Pancreas (tissue), 10 donors: ENCODE results near the gene OPN4. TPM values are rescaled to one million over a fixed set of nuclear protein-coding genes. Genes with fewer than 3 reads are reported as not detected.

ENCODE experiments used
- ATAC-seq, 4 donors: fragments of 200-7000 bp; cut with Tn5 transposase; one replicate each; pipeline versions ENCODE4 v1.8.0 to v1.9.1; 2020; ENCODE audit warnings: mild to moderate bottlenecking in 4 of 4, moderate library complexity in 4 of 4
- DNase-seq, 6 donors: peaks; one replicate each; pipeline ENCODE4 v3.0.0-alpha.2; 2020
- FAIRE-seq: peaks from 2 replicates; lab custom pipeline; 2012; peaks lifted over from hg19 to GRCh38; lab: Jason Lieb, UNC
- H3K27ac ChIP-seq, 4 donors: fragments of 200-600 bp; sonication (generic); 1 replicate in 3 of 4; 2 replicates in 1 of 4; pipeline versions ENCODE4 v1.5.0 to v1.8.0; 2020
- H3K27me3 ChIP-seq, 4 donors: fragments of 200-600 bp; one replicate each; pipeline ENCODE4 v1.8.0; 2021
- H3K36me3 ChIP-seq, 3 donors: fragments of 200-600 bp; sonication (generic) in 1 of 3; one replicate each; pipeline versions ENCODE4 v1.5.0 to v1.8.0; 2020 to 2021
- H3K4me1 ChIP-seq, 3 donors: fragments of 200-600 bp; one replicate each; pipeline ENCODE4 v1.8.0; 2021
- H3K4me3 ChIP-seq, 4 donors: fragments of 200-600 bp; sonication (generic) in 2 of 4; one replicate each; pipeline versions ENCODE4 v1.5.0 to v1.8.0; 2020 to 2021
- H3K9me3 ChIP-seq, 4 donors: fragments of 200-600 bp; one replicate each; pipeline ENCODE4 v1.8.0; 2021
- CTCF ChIP-seq, 4 donors: fragments of 200-600 bp; sonication (generic) in 3 of 4; IDR thresholded peaks; one replicate each; pipeline versions ENCODE4 v1.5.0 to v1.8.0; 2021; ENCODE audit warnings: antibody characterized with exemption in 4 of 4
- WGBS, 2 donors: extraction: QIAGEN DNeasy Blood & Tissue Kit; methylation state at CpG; one replicate each; pipeline ENCODE4 v1.1.7; 2013; 5-methylcytosine and 5-hydroxymethylcytosine counted together
- intact Hi-C, 3 donors: fragments of 100-400 bp; cut with DNase I; formaldehyde crosslinking; loops; one replicate each; pipeline versions ENCODE4 v1.11.1 to v1.14.2; 2022
- polyA plus RNA-seq, 2 donors: library from polyadenylated mRNA; stranded (reverse); fragments of 200-250 nt; gene quantifications; one replicate each; pipeline ENCODE4 v1.2.3, GENCODE V29; 2013
- total RNA-seq, 6 donors: library from RNA; stranded (reverse); fragmentation: NEBNext Ultra II Directional in 4 of 6; extraction: Animal tissue kit (Norgen Biotek cat#: 25700) in 4 of 6; gene quantifications; one replicate each; pipeline versions ENCODE4 v1.2.1 to v1.2.4, GENCODE V29; 2021 to 2023
- donor health status: healthy with polysubstance abuse.
- donor health status: DM: no; HTN: no; CAD: no; lungs with moderate emphysema.
- donor health status: DM: no; HTN: no; CAD: no.
- donor health status: control.
- donor health status: control.
- donor health status: Bipolar disorder and iron deficiency.
- donor health status: DM: yes; HTN: yes; CAD: no.
- donor health status: DM: no; HTN: no; CAD: no.
- donor health status: DM: no; HTN: no; CAD: no.
- donor health status: DM: yes; HTN: yes; CAD: no.

OPN4 gene
- total and polyA plus RNA-seq, 8 donors, result not detected

GRCh38 chr10:86707505-86707904 is 53.2 kb downstream of the OPN4 start:
- FAIRE-seq (no peak), DNase-seq (peak in 1 of 6 donors; percentile 27), ATAC-seq (no peak)
- Histone ChIP-seq H3K36me3 (no peaks in the 10 kb centered on the region), H3K27ac (no peak overlapping the region), H3K4me3 (no peak overlapping the region), H3K4me1 (no peaks in the 10 kb centered on the region), H3K9me3 (no peaks in the 10 kb centered on the region), H3K27me3 (no peaks in the 10 kb centered on the region)
- intact Hi-C loops, result loop anchor here in 1 of 3 donors (5.0 kb wide), 1 partner anchor 190 kb away; no protein-coding TSS in a partner anchor
- TF ChIP-seq CTCF (IDR thresholded peaks at IDR 0.05), result no peak
- 63 to 71% methylated on average over 4 of the region's 4 CpGs for WGBS, 2 donors

GRCh38 chr10:86708068-86708782 is 53.9 kb downstream of the OPN4 start:
- H3K4me3 ChIP-seq, result no peak overlapping the region
- no peak overlapping the region for H3K27ac ChIP-seq
- no peaks in the 10 kb centered on the region for H3K4me1 ChIP-seq
- no peaks in the 10 kb centered on the region for H3K27me3 ChIP-seq
- no peaks in the 10 kb centered on the region for H3K9me3 ChIP-seq
- intact Hi-C loops, result loop anchor here in 1 of 3 donors (5.0 kb wide), 1 partner anchor 189 kb away; no protein-coding TSS in a partner anchor
- WGBS, 2 donors, result 89 to 91% methylated on average over 8 of the region's 8 CpGs
- ATAC-seq, result no peak
- FAIRE-seq, result no peak
- DNase-seq, result peak in 1 of 6 donors; percentile 60
- no peaks in the 10 kb centered on the region for H3K36me3 ChIP-seq
- TF ChIP-seq CTCF (IDR thresholded peaks at IDR 0.05), result no peak

GRCh38 chr10:86708783-86709380 is 54.5 kb downstream of the OPN4 start:
- no peak overlapping the region for H3K27ac ChIP-seq
- no peak overlapping the region for H3K4me3 ChIP-seq
- H3K4me1 ChIP-seq, result no peaks in the 10 kb centered on the region
- WGBS, 2 donors, result 81 to 94% methylated on average over 4 to 5 of the region's 5 CpGs
- H3K27me3 ChIP-seq, result no peaks in the 10 kb centered on the region
- DNase-seq (no peak), FAIRE-seq (no peak), ATAC-seq (no peak)
- TF ChIP-seq CTCF (IDR thresholded peaks at IDR 0.05), result no peak
- H3K36me3 ChIP-seq, result no peaks in the 10 kb centered on the region
- intact Hi-C loops, result loop anchor here in 1 of 3 donors (5.0 kb wide), 1 partner anchor 188 kb away; no protein-coding TSS in a partner anchor
- H3K9me3 ChIP-seq, result no peaks in the 10 kb centered on the region

- no peak for FAIRE-seq
- intact Hi-C loops, result loop anchor here in 1 of 3 donors (5.0 kb wide), 1 partner anchor 188 kb away; no protein-coding TSS in a partner anchor
- Histone ChIP-seq H3K4me1 (no peaks in the 10 kb centered on the region), H3K27ac (no peak overlapping the region), H3K27me3 (no peaks in the 10 kb centered on the region), H3K9me3 (no peaks in the 10 kb centered on the region), H3K36me3 (no peaks in the 10 kb centered on the region), H3K4me3 (no peak overlapping the region)
- ATAC-seq, result no peak
- DNase-seq, result peak in 1 of 6 donors; percentile 78
- WGBS, 2 donors, result 92 to 93% methylated on average over 16 of the region's 16 CpGs
- TF ChIP-seq CTCF (IDR thresholded peaks at IDR 0.05), result no peak
These were observed 55.2 kb downstream of the OPN4 start for GRCh38 chr10:86709396-86710185.
